Progenitor cell of endocrine pancreas (in vitro differentiated cells): Measurements from ENCODE around the gene NT5C3B. TPM values are rescaled to one million over a fixed set of nuclear protein-coding genes. Genes with fewer than 3 reads are reported as not detected.

Source experiments
- DNase-seq: peaks from one replicate; pipeline ENCODE4 v3.0.0; 2021; ENCODE audit warnings: low spot score; ENCODE audit not compliant: unreplicated experiment
- H3K27ac Mint-ChIP-seq: 2 replicates; pipeline ENCODE4 v1.8.0; 2021; ENCODE audit warnings: mild to moderate bottlenecking, moderate library complexity, mixed read lengths
- H3K27me3 Mint-ChIP-seq: 2 replicates; pipeline ENCODE4 v1.8.0; 2021; ENCODE audit warnings: mixed read lengths
- H3K36me3 Mint-ChIP-seq: 2 replicates; pipeline ENCODE4 v1.8.0; 2022; ENCODE audit warnings: mixed read lengths; ENCODE audit not compliant: insufficient read depth
- H3K4me1 Mint-ChIP-seq: 2 replicates; pipeline ENCODE4 v1.8.0; 2021; ENCODE audit warnings: low read depth, mixed read lengths
- H3K4me3 Mint-ChIP-seq: 2 replicates; pipeline ENCODE4 v1.8.0; 2021; ENCODE audit warnings: low read depth, mild to moderate bottlenecking, moderate library complexity, mixed read lengths
- H3K9me3 Mint-ChIP-seq: 2 replicates; pipeline ENCODE4 v1.8.0; 2021; ENCODE audit warnings: low read depth, mixed read lengths
- total RNA-seq: library from RNA; stranded (reverse); gene quantifications from 2 replicates; pipeline ENCODE4 v1.2.1, GENCODE V29; 2021
- TF ChIP-seq, protein P1 (sequence below): fragments of 200-600 bp; sonication (generic); IDR thresholded peaks from one replicate; pipeline ENCODE4 v1.5.0; 2021; ENCODE audit warnings: antibody characterized with exemption, mild to moderate bottlenecking; ENCODE audit not compliant: unreplicated experiment

The NT5C3B gene
- total RNA-seq, 1 donor from 2014 or later: 115 TPM

DNA sequence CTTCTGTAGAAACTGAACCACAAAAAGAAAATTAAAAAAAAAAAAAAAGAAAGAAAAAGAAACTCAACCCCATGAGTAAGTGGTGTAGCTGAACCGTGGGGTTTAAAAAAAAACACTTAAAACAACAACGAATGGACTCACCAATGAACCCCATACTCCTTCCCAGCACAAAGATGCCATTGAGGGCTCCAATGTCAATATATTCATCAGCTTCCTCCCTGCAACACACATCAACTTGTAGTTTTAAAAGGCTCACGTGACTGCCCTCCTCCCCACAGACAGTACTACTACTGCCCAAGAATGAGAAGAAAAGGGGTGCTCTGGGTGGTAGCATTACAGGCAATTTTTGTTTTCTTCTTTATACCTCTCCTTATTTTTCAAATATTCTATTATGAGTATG, 32.5 kb upstream of the NT5C3B start:
- Mint-ChIP-seq H3K4me3 (no peak overlapping the region), H3K4me1 (peaks cover 2% of the 10 kb centered on the region), H3K36me3 (peaks cover 32% of the 10 kb centered on the region)

DNA sequence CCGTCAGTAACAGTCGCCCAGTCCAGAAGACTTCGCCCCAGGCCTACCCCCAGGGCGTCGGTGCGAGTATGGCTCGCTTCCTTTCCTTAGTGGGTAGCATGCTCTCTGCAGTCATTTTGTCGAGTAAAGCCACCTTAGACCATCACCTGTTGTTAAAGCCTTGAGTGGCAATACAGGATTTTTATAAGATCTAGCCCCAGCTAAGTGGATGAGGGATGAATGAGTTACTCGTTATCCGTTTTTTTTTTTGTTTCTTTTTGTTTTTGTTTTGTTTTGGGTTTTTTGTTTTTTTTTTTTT, 29.5 kb upstream of the NT5C3B start:
- Mint-ChIP-seq H3K4me3 (no peak overlapping the region), H3K4me1 (peaks cover 6% of the 10 kb centered on the region), H3K27me3 (no peaks in the 10 kb centered on the region), H3K27ac (peak overlapping the region; percentile 88), H3K36me3 (peaks cover 20% of the 10 kb centered on the region), H3K9me3 (no peaks in the 10 kb centered on the region)
- DNase-seq: no peak
- TF ChIP-seq, protein P1, sequence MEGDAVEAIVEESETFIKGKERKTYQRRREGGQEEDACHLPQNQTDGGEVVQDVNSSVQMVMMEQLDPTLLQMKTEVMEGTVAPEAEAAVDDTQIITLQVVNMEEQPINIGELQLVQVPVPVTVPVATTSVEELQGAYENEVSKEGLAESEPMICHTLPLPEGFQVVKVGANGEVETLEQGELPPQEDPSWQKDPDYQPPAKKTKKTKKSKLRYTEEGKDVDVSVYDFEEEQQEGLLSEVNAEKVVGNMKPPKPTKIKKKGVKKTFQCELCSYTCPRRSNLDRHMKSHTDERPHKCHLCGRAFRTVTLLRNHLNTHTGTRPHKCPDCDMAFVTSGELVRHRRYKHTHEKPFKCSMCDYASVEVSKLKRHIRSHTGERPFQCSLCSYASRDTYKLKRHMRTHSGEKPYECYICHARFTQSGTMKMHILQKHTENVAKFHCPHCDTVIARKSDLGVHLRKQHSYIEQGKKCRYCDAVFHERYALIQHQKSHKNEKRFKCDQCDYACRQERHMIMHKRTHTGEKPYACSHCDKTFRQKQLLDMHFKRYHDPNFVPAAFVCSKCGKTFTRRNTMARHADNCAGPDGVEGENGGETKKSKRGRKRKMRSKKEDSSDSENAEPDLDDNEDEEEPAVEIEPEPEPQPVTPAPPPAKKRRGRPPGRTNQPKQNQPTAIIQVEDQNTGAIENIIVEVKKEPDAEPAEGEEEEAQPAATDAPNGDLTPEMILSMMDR: no peak

More for the DNA sequence above, 32.5 kb upstream of the NT5C3B start:
- Mint-ChIP-seq H3K27me3 (no peaks in the 10 kb centered on the region), H3K9me3 (no peaks in the 10 kb centered on the region), H3K27ac (peak overlapping the region; percentile 62)
- TF ChIP-seq, protein P1: no peak
- no peak for DNase-seq

DNA sequence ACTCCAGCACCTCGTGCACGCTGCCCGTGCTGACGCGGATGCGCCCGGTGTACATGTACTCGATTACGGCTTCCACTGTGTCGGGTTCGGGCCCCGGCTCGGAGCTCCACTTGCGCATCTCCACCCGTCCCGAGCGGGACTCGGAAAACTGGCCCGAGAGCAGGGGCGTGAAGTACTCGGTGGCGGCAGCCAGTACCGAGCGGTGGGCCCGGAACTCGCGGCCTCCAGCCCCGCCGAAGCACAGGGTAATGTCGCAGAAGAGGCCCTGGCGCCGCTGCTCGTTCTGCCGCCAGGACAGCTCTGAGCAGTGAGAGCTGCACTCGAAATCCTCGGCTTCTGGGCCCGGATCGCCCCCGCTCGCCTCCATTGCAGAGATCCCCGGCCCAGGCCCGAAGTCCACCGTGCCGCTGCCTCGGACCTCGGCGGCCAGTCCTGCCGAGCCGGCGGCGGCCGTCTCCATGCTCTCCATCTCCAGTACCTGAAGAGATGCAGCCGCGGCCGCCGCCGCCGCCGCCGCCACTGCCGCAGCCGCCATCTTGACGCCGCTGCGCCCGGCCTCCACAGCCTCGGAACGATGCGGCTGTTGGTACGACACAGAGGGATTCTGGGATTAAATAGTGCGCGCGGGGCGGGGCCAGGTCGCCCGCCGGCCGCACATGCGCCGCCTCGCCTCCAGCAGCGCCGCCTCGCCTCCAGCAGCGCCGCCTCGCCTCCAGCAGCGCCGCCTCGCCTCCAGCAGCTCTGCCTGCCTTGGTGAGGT, 29.0 kb upstream of the NT5C3B start, which contains the start of gene KLHL11:
TSS of gene KLHL11 (minus strand) at position 588 of the 760 bp plus-strand sequence. CDS start at position 535, 53 bp downstream.
- peaks cover 7% of the 10 kb centered on the region for H3K4me1 Mint-ChIP-seq
- peak; percentile 81 for DNase-seq
- H3K4me3 Mint-ChIP-seq: no peak within 1 kb of the TSS
- H3K9me3 Mint-ChIP-seq: no peaks in the 10 kb centered on the region
- peaks cover 20% of the 10 kb centered on the region for H3K36me3 Mint-ChIP-seq
- H3K27me3 Mint-ChIP-seq: no peaks in the 10 kb centered on the region
- TF ChIP-seq, protein P1: no peak
- H3K27ac Mint-ChIP-seq: peak within 1 kb of the TSS; percentile 88

DNA sequence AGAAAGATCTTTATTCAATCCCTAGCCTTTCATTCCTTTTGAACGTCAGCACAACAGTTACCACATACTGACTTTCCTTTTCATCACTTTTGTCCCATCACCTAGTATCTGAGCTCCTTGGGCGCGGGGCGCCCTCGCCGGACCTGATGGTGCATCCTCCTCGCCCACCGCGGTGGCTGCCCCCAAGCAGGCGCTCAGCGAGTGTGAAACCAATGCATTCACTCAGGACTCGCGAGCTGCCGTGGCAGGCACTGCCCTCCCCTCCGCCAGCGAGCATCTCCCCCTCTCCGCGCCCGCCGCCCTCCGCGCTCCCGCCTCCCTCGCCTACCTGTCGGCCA, 28.4 kb upstream of the NT5C3B start:
- Mint-ChIP-seq H3K4me1 (peaks cover 13% of the 10 kb centered on the region), H3K27me3 (no peaks in the 10 kb centered on the region), H3K9me3 (no peaks in the 10 kb centered on the region), H3K36me3 (peaks cover 17% of the 10 kb centered on the region), H3K27ac (no peak overlapping the region), H3K4me3 (no peak overlapping the region)
- TF ChIP-seq, protein P1: no peak
- DNase-seq: no peak

DNA sequence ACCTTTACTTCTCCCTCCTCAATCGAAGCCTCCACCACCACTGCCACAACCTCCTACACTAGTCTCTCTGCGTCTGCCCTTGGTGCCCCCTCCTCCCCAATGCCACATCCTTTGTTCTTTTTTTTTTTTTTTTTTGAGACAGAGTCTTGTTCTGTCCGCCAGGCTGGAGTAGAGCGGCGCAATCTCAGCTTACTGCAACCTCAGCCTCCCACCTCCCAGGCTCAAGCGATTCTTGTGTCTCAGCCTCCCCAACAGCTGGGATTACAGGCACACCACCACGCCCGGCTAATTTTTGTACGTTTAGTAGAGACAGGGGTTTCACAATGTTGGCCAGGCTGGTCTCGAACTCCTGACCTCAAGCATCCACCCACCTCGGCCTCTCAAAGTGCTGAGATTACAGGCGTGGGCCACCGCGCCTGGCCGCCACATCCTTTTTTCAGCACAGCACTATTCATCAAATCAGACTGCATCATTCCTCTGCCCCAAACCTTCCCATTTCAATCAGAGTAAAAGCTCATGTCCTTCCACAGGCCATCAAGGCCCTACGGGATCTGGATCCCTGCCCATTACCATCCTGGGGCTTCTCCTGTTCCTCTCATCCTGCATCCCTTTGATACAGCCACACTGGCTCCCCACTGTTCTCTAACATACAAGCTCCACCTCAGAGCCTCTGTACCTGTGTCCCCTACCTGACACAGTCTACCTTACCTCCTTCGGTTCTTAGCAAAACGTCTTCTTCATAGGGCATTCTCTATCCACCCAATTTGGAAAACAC, 27.2 kb upstream of the NT5C3B start:
- H3K27ac Mint-ChIP-seq: no peak overlapping the region
- peaks cover 13% of the 10 kb centered on the region for H3K4me1 Mint-ChIP-seq
- H3K36me3 Mint-ChIP-seq: peaks cover 11% of the 10 kb centered on the region
- no peak for DNase-seq
- H3K27me3 Mint-ChIP-seq: no peaks in the 10 kb centered on the region
- H3K9me3 Mint-ChIP-seq: no peaks in the 10 kb centered on the region
- no peak overlapping the region for H3K4me3 Mint-ChIP-seq
- TF ChIP-seq, protein P1: no peak
